OCI-M2 (cell line): ENCODE results near the gene MRGPRX4.

Experiments
- DNase-seq: peaks from one replicate; lab custom pipeline; 2025; ENCODE audit not compliant: unreplicated experiment; lab: John Stamatoyannopoulos, UW

Gene MRGPRX4

GRCh38 chr11:18209058-18209457 lies 36.4 kb downstream of the MRGPRX4 start:
- DNase-seq: no peak

- DNase-seq: no peak
Observed at GRCh38 chr11:18221274-18221876, 48.7 kb downstream of the MRGPRX4 start.

GRCh38 chr11:18222814-18223421 lies 50.3 kb downstream of the MRGPRX4 start:
- DNase-seq: no peak
